HepG2 (cell line): Measurements from ENCODE around the gene FAM111B. TPM values are rescaled to one million over a fixed set of nuclear protein-coding genes. Genes with fewer than 3 reads are reported as not detected.

ENCODE experiments used
- BRD4 ChIP-seq: sonication (generic); formaldehyde crosslinking; IDR thresholded peaks from 2 replicates; pipeline ENCODE4 v1.4.0; 2020; ENCODE audit warnings: missing genetic modification reagents
- CHD2 ChIP-seq: IDR thresholded peaks from 2 replicates; pipeline ENCODE4 v1.6.1; 2011; ENCODE audit warnings: low read depth, low read length, improper control_type of control experiment
- LCORL ChIP-seq, 2 experiments: fragments of 450-650 bp in 1 of 2; sonication (generic) in 1 of 2; formaldehyde crosslinking in 1 of 2; IDR thresholded peaks; 2 replicates each; pipeline versions ENCODE4 v1.5.0 to v1.6.1; 2017 to 2020; ENCODE audit warnings: antibody characterized with exemption in 1 of 2, missing genetic modification reagents in 1 of 2
- RNF2 ChIP-seq: fragments of 450-650 bp; conservative IDR thresholded peaks from 2 replicates; pipeline ENCODE4 v1.6.1; 2016; ENCODE audit warnings: low read depth
- SALL2 ChIP-seq: sonication (generic); formaldehyde crosslinking; IDR thresholded peaks from 2 replicates; pipeline ENCODE4 v1.8.1; 2023; ENCODE audit warnings: mild to moderate bottlenecking, missing genetic modification reagents, inconsistent platforms
- SRF ChIP-seq: IDR thresholded peaks from 2 replicates; pipeline ENCODE4 v1.6.1; 2011; ENCODE audit warnings: mild to moderate bottlenecking, low read depth, low read length, moderate library complexity
- TCF7 ChIP-seq: sonication (generic); IDR thresholded peaks from 2 replicates; pipeline ENCODE4 v1.6.1; 2016; ENCODE audit warnings: antibody characterized with exemption, low read depth
- TEAD2 ChIP-seq: sonication (generic); formaldehyde crosslinking; IDR thresholded peaks from 2 replicates; pipeline ENCODE4 v1.9.0; 2021; ENCODE audit warnings: missing genetic modification reagents
- ZNF850 ChIP-seq: sonication (generic); formaldehyde crosslinking; conservative IDR thresholded peaks from 2 replicates; pipeline ENCODE4 v1.9.0; 2021; ENCODE audit warnings: mild to moderate bottlenecking, missing genetic modification reagents
- ZSCAN30 ChIP-seq: sonication (generic); formaldehyde crosslinking; IDR thresholded peaks from 2 replicates; pipeline ENCODE4 v1.5.0; 2020; ENCODE audit warnings: mild to moderate bottlenecking, missing genetic modification reagents
- polyA plus RNA-seq, 8 experiments: library from polyadenylated mRNA; depleted of rRNA in 3 of 8; stranded (reverse) in 7 of 8; unstranded in 1 of 8; fragments of >200 nt; fragmentation: Illumina TruSeq in 4 of 8; extraction: Trizol in 4 of 8; gene quantifications; 2 replicates each; pipeline versions ENCODE4 v1.2.1 to v1.2.3, GENCODE V29; 2011 to 2016; ENCODE audit warnings: low read depth in 4 of 8, missing spikeins in 1 of 8, mixed read lengths in 1 of 8; ENCODE audit not compliant: insufficient read depth in 1 of 8
- total RNA-seq, 5 experiments: library from RNA; depleted of rRNA; stranded (reverse); fragments of >200 nt; fragmentation: Illumina TruSeq; extraction: Trizol; gene quantifications; 2 replicates each; pipeline ENCODE4 v1.2.3, GENCODE V29; 2016; ENCODE audit warnings: low read depth in 1 of 5
- TF ChIP-seq, protein P1 (sequence below): sonication (generic); formaldehyde crosslinking; IDR thresholded peaks from 2 replicates; pipeline ENCODE4 v1.4.0; 2020; ENCODE audit warnings: missing genetic modification reagents, borderline replicate concordance
- TF ChIP-seq, protein P2 (sequence below): sonication (generic); formaldehyde crosslinking; IDR thresholded peaks from 2 replicates; pipeline ENCODE4 v1.5.1; 2020; ENCODE audit warnings: mild to moderate bottlenecking, missing genetic modification reagents
- TF ChIP-seq, protein P3 (sequence below): sonication (generic); formaldehyde crosslinking; IDR thresholded peaks from 2 replicates; pipeline ENCODE4 v1.5.1; 2020; ENCODE audit warnings: missing genetic modification reagents, mild to moderate bottlenecking, borderline replicate concordance
- TF ChIP-seq, protein P4 (sequence below), 2 experiments: sonication (generic) in 1 of 2; formaldehyde crosslinking in 1 of 2; IDR thresholded peaks; 2 replicates each; pipeline versions ENCODE4 v1.5.1 to v1.6.1; 2011 to 2020; ENCODE audit warnings: borderline replicate concordance in 1 of 2, low read depth in 1 of 2, low read length in 1 of 2, mild to moderate bottlenecking in 1 of 2, missing genetic modification reagents in 1 of 2, moderate library complexity in 1 of 2
- TF ChIP-seq, protein P5 (sequence below): sonication (generic); formaldehyde crosslinking; IDR thresholded peaks from 2 replicates; pipeline ENCODE4 v1.8.0; 2022; ENCODE audit warnings: missing genetic modification reagents, mild to moderate bottlenecking, inconsistent platforms, borderline replicate concordance

FAM111B gene
- total and polyA plus RNA-seq, 2 of the 13 experiments (the other 11 are each of a cell fraction or from before 2014, with no cell fraction given): 1.6 to 28.2 TPM

DNA sequence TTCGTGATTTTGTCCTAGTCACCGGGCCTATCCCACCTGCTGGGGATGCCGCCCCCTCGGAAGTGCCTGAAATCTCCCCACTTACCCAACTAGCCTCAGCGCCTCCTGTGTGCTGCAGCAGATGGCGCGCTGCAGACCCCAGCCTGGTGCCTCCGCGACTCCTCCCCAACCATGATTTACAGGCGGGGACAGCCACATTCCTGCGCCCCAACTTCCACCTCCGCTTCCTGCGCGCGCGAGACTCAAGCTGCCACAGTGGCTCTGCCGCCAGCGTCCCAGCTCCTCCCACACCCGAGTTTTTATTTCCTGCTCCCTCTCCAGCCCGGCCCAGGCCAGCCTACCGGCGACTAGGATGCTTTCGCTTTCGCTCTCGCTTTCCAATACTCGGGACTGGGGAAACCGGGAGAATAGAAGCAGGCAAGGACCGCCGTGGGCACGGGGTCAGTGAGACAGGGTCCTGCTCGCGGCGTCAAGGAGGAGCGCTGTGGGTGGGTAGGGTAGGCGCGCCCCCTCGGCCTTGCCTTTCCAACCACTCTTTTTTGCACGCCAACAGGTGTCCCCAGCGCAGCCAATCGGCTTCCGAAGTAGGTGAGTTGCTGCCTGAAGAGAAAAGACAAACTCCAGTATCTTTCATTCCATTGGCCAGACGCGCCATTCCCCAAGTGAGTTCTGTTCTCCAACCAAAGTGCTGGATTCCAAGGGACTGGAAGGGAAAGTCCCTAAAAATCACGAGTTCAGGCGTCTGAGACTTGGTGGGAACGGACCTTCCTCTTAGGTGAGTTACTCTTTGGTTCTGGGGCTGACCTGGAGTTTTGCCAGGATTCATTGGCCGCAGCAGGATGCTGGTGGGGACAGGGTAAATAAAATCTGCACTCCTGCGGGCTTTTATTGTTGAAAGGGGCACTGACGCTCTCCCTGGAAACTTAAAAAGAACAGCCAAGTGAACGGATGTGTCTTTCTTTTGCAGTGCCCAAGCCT is 35.8 kb downstream of the FAM111B start, which contains the start of gene FAM111A (continued):
- TF ChIP-seq LCORL (IDR thresholded peaks at IDR 0.05): no peak
- TF ChIP-seq LCORL (CRISPR knock-in tag; IDR thresholded peaks at IDR 0.05): peak; percentile 68; the same call in 1 of the 2 replicates
- TF ChIP-seq, protein P1, sequence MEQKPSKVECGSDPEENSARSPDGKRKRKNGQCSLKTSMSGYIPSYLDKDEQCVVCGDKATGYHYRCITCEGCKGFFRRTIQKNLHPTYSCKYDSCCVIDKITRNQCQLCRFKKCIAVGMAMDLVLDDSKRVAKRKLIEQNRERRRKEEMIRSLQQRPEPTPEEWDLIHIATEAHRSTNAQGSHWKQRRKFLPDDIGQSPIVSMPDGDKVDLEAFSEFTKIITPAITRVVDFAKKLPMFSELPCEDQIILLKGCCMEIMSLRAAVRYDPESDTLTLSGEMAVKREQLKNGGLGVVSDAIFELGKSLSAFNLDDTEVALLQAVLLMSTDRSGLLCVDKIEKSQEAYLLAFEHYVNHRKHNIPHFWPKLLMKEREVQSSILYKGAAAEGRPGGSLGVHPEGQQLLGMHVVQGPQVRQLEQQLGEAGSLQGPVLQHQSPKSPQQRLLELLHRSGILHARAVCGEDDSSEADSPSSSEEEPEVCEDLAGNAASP (CRISPR knock-in tag): no peak
- TF ChIP-seq RNF2: 0 out of 2 replicates have a peak, but pooled peaks have one; percentile 23
- TF ChIP-seq, protein P2, sequence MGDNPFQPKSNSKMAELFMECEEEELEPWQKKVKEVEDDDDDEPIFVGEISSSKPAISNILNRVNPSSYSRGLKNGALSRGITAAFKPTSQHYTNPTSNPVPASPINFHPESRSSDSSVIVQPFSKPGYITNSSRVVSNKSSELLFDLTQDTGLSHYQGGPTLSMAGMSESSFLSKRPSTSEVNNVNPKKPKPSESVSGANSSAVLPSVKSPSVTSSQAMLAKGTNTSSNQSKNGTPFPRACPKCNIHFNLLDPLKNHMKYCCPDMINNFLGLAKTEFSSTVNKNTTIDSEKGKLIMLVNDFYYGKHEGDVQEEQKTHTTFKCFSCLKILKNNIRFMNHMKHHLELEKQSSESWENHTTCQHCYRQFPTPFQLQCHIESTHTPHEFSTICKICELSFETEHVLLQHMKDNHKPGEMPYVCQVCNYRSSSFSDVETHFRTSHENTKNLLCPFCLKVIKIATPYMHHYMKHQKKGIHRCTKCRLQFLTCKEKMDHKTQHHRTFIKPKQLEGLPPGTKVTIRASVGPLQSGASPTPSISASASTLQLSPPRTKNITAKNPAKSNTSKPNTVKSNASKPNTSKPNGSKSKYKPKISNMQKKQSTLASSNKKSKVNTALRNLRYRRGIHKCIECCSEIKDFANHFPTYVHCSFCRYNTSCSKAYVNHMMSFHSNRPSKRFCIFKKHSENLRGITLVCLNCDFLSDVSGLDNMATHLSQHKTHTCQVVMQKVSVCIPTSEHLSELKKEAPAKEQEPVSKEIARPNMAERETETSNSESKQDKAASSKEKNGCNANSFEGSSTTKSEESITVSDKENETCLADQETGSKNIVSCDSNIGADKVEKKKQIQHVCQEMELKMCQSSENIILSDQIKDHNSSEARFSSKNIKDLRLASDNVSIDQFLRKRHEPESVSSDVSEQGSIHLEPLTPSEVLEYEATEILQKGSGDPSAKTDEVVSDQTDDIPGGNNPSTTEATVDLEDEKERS: no peak
- TF ChIP-seq CHD2: peak; percentile 83
- TF ChIP-seq BRD4: no peak
- TF ChIP-seq TCF7: no peak
- no peak for TF ChIP-seq SALL2 (CRISPR knock-in tag)
- 0 out of 2 replicates have a peak, but pooled peaks have one; percentile 30 for TF ChIP-seq TEAD2 (CRISPR knock-in tag)
- TF ChIP-seq, protein P3, sequence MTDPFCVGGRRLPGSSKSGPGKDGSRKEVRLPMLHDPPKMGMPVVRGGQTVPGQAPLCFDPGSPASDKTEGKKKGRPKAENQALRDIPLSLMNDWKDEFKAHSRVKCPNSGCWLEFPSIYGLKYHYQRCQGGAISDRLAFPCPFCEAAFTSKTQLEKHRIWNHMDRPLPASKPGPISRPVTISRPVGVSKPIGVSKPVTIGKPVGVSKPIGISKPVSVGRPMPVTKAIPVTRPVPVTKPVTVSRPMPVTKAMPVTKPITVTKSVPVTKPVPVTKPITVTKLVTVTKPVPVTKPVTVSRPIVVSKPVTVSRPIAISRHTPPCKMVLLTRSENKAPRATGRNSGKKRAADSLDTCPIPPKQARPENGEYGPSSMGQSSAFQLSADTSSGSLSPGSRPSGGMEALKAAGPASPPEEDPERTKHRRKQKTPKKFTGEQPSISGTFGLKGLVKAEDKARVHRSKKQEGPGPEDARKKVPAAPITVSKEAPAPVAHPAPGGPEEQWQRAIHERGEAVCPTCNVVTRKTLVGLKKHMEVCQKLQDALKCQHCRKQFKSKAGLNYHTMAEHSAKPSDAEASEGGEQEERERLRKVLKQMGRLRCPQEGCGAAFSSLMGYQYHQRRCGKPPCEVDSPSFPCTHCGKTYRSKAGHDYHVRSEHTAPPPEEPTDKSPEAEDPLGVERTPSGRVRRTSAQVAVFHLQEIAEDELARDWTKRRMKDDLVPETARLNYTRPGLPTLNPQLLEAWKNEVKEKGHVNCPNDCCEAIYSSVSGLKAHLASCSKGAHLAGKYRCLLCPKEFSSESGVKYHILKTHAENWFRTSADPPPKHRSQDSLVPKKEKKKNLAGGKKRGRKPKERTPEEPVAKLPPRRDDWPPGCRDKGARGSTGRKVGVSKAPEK (CRISPR knock-in tag): peak; percentile 86; the same call in 1 of the 2 replicates
- no peak for TF ChIP-seq SRF
- TF ChIP-seq, protein P4, sequence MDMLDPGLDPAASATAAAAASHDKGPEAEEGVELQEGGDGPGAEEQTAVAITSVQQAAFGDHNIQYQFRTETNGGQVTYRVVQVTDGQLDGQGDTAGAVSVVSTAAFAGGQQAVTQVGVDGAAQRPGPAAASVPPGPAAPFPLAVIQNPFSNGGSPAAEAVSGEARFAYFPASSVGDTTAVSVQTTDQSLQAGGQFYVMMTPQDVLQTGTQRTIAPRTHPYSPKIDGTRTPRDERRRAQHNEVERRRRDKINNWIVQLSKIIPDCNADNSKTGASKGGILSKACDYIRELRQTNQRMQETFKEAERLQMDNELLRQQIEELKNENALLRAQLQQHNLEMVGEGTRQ (IDR thresholded peaks at IDR 0.05; ENCODE audit: low read depth, low read length): 0 out of 2 replicates have a peak, but pooled peaks have one; percentile 18
- TF ChIP-seq, protein P4 (CRISPR knock-in tag; IDR thresholded peaks at IDR 0.05; ENCODE audit: borderline replicate concordance): no peak
- TF ChIP-seq ZNF850: no peak
- TF ChIP-seq ZSCAN30 (CRISPR knock-in tag): no peak
- TF ChIP-seq, protein P5, sequence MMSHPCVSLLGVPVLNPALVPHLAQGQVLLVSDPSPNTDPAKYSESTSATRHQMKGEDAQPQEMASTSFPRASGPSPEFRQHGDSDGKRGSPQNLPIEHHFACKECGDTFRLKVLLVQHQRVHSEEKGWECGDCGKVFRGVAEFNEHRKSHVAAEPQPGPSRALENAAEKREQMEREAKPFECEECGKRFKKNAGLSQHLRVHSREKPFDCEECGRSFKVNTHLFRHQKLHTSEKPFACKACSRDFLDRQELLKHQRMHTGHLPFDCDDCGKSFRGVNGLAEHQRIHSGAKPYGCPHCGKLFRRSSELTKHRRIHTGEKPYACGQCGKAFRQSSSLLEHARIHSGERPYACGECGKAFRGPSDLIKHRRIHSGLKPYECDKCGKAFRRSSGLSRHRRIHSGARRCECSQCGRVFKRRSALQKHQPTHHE (CRISPR knock-in tag): no peak; the same call in 1 of the 2 replicates
